RWPE2 (cell line): ENCODE data around the gene TBL1XR1.

Source experiments
- ATAC-seq: fragments of 200-7000 bp; cut with Tn5 transposase; 3 replicates; pipeline ENCODE4 v1.9.1; 2021; ENCODE audit warnings: low read depth
- DNase-seq: peaks from one replicate; pipeline ENCODE4 v3.0.0-alpha.2; 2020; ENCODE audit warnings: low spot score
- H3K27ac ChIP-seq: fragments of 450-650 bp; 2 replicates; pipeline ENCODE4 v1.5.1; 2017; ENCODE audit warnings: mild to moderate bottlenecking; ENCODE audit not compliant: poor library complexity, severe bottlenecking
- H3K27me3 ChIP-seq: fragments of 250-450 bp; sonication (Bioruptor Pico); 2 replicates; pipeline ENCODE4 v1.5.1; 2021; ENCODE audit warnings: mild to moderate bottlenecking, moderate library complexity; ENCODE audit not compliant: insufficient read depth, poor library complexity, severe bottlenecking
- H3K36me3 ChIP-seq: fragments of 250-450 bp; sonication (Bioruptor Pico); 2 replicates; pipeline ENCODE4 v1.5.1; 2020; ENCODE audit warnings: low read depth, mild to moderate bottlenecking, moderate library complexity
- H3K4me1 ChIP-seq: fragments of 250-450 bp; sonication (Bioruptor Pico); 2 replicates; pipeline ENCODE4 v1.5.1; 2021; ENCODE audit warnings: mild to moderate bottlenecking, moderate library complexity; ENCODE audit not compliant: insufficient read depth, poor library complexity, severe bottlenecking
- H3K4me3 ChIP-seq: fragments of 250-450 bp; sonication (Bioruptor Pico); 2 replicates; pipeline ENCODE4 v1.5.1; 2021; ENCODE audit warnings: mild to moderate bottlenecking, moderate library complexity; ENCODE audit not compliant: severe bottlenecking
- H3K9me3 ChIP-seq: fragments of 250-450 bp; sonication (Bioruptor Pico); 2 replicates; pipeline ENCODE4 v1.5.1; 2021; ENCODE audit warnings: mild to moderate bottlenecking, moderate library complexity; ENCODE audit not compliant: severe bottlenecking
- TF ChIP-seq, protein P1 (sequence below): fragments of 450-650 bp; IDR thresholded peaks from one replicate; pipeline ENCODE4 v1.5.1; 2017; ENCODE audit warnings: mild to moderate bottlenecking, moderate library complexity; ENCODE audit not compliant: poor library complexity, severe bottlenecking

TBL1XR1 gene

GRCh38 chr3:177236704-177237103 is 39.4 kb upstream of the TBL1XR1 start:
- Histone ChIP-seq H3K4me1 (no peaks in the 10 kb centered on the region), H3K27me3 (no peaks in the 10 kb centered on the region), H3K27ac (no peak overlapping the region), H3K4me3 (no peak overlapping the region), H3K36me3 (no peaks in the 10 kb centered on the region), H3K9me3 (no peaks in the 10 kb centered on the region)
- TF ChIP-seq, protein P1, sequence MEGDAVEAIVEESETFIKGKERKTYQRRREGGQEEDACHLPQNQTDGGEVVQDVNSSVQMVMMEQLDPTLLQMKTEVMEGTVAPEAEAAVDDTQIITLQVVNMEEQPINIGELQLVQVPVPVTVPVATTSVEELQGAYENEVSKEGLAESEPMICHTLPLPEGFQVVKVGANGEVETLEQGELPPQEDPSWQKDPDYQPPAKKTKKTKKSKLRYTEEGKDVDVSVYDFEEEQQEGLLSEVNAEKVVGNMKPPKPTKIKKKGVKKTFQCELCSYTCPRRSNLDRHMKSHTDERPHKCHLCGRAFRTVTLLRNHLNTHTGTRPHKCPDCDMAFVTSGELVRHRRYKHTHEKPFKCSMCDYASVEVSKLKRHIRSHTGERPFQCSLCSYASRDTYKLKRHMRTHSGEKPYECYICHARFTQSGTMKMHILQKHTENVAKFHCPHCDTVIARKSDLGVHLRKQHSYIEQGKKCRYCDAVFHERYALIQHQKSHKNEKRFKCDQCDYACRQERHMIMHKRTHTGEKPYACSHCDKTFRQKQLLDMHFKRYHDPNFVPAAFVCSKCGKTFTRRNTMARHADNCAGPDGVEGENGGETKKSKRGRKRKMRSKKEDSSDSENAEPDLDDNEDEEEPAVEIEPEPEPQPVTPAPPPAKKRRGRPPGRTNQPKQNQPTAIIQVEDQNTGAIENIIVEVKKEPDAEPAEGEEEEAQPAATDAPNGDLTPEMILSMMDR, result no peak
- DNase-seq, result no peak
- no peak for ATAC-seq

DNA sequence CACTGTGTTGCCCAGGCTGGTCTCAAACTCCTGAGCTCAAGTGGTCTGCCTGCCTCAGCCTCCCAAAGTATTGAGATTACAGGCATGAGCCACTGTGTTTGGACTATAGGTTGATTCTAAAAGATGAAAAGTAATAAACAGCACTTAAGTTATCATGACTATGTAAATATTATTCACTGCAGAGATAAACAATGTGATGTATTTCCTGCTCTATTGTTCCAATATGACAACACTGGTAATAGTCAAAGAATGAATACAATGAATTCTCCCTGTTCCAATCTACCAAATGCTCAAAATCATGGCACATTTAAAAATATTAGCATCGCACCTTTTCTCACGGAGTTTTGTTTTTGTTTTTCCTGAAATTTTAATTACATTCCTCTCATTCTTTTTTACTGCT is 36.8 kb upstream of the TBL1XR1 start:
- DNase-seq (no peak), ATAC-seq (no peak)
- Histone ChIP-seq H3K4me1 (no peaks in the 10 kb centered on the region), H3K9me3 (no peaks in the 10 kb centered on the region), H3K27ac (no peak overlapping the region), H3K36me3 (no peaks in the 10 kb centered on the region), H3K4me3 (no peak overlapping the region), H3K27me3 (no peaks in the 10 kb centered on the region)
- TF ChIP-seq, protein P1, result no peak

GRCh38 chr3:177231242-177231641 is 34.0 kb upstream of the TBL1XR1 start:
- ATAC-seq, result no peak
- TF ChIP-seq, protein P1, result no peak
- no peaks in the 10 kb centered on the region for H3K27me3 ChIP-seq

GRCh38 chr3:177230641-177231040 is 33.4 kb upstream of the TBL1XR1 start:
- Histone ChIP-seq H3K27me3 (no peaks in the 10 kb centered on the region), H3K27ac (no peak overlapping the region), H3K4me3 (no peak overlapping the region), H3K36me3 (no peaks in the 10 kb centered on the region), H3K4me1 (no peaks in the 10 kb centered on the region), H3K9me3 (no peaks in the 10 kb centered on the region)
- DNase-seq (no peak), ATAC-seq (no peak)
- TF ChIP-seq, protein P1, result no peak

More at GRCh38 chr3:177231242-177231641, 34.0 kb upstream of the TBL1XR1 start:
- Histone ChIP-seq H3K4me3 (no peak overlapping the region), H3K9me3 (no peaks in the 10 kb centered on the region), H3K27ac (no peak overlapping the region), H3K4me1 (no peaks in the 10 kb centered on the region), H3K36me3 (no peaks in the 10 kb centered on the region)
- no peak for DNase-seq

- H3K9me3 ChIP-seq, result no peaks in the 10 kb centered on the region
- no peaks in the 10 kb centered on the region for H3K36me3 ChIP-seq
- H3K4me1 ChIP-seq, result no peaks in the 10 kb centered on the region
- H3K4me3 ChIP-seq, result no peak overlapping the region
- DNase-seq, result no peak
- no peaks in the 10 kb centered on the region for H3K27me3 ChIP-seq
- no peak for ATAC-seq
- TF ChIP-seq, protein P1, result no peak
- no peak overlapping the region for H3K27ac ChIP-seq
These were observed 32.5 kb upstream of the TBL1XR1 start for GRCh38 chr3:177229791-177230190.
